NCI-H510A treated with DMSO at 0.1 percent for 48 hours (cell line): ENCODE results near the gene COQ3.
"Not testable (repeated sequence)": the region's sequence is repeated elsewhere in the genome, so short reads cannot be mapped to it uniquely, and the experiment has no call there.

Experiments
- DNase-seq: peaks from one replicate; lab custom pipeline; 2025; lab: John Stamatoyannopoulos, UW

The COQ3 gene

DNA sequence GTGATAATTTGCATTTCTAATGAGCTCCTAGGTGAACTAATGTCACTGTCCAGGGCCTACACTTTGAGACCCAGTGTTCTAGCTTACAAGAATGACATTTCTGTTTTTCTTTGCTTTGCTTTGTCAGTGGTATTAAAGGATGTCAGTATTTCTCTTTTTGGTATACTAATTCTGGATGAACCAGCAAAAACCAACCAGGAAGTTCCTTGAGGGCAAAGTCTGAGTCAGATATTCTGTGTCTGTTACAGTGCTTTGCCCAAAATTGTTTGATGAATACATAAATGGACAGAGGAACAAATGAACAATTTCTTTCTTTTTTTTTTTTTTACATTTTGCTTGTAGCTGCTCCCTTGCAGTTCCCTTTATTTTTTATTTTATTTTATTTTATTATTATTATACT lies 15.4 kb downstream of the COQ3 start:
- DNase-seq: no peak

DNA sequence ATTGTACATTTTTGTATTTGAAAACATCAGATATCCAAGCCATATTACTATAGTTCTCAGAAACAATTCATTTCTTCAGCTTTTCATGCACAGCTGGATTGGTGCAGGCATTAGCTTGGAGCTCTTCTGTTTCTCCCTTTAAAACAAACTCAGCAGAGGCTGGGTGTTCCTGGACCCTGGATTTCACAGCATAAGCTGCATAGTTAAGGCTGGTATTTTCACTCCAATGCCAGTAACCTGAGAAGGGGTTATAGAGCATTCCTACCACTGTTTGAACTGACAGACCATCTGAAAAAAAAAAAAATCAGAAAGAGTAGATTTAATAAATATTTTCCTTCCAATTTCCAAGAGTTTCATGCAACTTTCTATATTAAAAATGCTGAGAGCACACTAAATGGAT lies 24.5 kb downstream of the COQ3 start:
- no peak for DNase-seq

DNA sequence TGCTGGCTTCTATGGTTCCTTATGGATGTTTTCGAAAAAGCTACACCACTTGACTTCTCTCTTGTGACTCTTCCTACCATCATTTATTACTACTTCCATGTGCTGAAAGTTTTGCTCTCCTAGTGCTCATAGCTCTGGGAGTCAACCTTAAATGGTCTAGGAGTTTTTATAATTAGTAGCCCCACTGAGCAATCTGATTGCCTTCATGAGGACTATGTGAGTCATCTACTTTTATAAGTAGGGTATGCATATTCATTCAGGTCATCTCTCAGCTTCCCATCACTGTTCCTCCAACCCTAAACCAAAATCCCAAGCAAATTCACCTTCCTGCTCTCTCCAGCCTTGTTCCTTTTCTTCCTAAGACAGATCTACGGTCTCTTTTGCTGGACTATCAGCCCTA lies 27.1 kb downstream of the COQ3 start:
- DNase-seq: no peak

DNA sequence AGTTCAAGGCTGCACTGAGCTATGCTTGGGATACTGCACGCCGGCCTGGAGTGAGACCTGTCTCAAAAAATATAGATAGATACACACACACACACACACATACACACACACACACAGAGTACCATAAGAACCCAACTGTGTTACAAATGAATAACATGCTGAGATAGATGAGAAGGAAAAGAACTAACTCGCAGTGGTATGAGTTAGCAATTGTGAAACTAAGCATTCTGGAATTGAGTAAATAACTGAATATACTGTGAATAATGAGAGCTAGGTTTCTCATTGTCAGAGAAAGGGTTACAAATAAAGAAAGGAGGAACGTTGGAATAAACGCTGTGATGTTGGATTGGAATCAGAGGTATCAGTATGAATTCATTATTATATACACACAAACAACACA lies 30.0 kb downstream of the COQ3 start:
- DNase-seq: no peak

DNA sequence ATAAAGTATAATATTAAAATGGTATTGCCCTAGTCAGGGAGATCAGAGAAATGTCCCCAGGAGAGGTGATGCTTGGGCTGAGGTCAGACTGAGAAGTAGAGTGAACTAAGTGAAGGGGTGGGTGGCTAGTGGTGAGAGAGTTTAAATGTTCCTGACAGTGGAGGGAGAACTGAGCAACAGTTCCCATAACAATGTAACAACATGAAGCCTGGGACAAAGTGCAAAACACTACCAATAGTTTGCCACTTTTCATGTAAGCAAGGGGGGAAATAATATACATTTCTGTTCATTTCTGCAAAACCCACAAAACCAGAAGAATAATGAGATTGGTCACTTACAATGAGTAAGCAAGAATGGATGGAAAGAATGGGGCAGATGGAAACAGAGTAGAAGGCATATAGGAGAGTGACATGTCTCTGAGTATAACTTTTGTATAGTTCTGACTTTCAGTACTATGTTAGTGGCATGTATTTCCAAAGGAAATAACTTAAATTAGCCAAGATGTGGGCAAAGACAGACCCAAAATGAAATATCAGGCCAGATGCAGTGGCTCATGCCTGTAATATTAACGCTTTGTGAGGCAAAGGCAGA lies 31.2 kb downstream of the COQ3 start:
- DNase-seq: no peak

DNA sequence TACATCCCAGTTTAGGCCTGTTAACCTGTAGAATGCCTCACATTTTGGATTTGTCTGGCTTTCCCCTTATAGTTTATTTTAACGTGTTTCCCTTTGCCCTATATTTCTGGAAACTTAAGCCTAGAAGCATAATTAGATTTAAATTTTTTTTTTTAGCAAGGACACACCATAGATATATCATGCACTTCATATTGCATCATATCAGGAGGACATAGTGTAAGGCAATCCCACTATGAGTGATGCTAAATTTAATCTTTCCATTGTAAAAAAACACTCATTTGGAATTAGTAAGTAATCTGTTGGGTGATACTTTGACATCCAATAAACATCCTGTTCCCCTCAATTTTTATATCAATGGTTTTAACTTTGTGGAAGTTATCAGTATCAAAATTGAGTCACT lies 34.2 kb downstream of the COQ3 start:
- no peak for DNase-seq

DNA sequence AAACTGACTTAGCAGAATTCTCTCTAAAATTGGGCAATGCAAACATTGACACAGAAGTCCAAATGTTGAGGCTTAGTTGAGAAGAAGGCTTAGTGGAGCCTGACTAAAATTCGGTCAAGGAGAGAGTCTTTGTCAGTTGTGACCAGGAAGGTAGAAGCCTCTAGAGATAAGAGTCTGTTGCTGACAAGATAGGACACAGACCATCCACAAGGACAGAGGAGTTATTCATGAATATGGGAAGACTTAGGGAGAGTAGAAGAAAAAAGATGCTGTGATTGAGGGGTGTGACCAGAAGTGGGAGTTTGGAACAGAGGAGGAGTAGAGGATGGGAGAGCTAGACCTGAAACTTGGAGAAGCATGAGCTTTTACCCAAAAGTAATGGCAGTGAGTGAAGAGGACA lies 37.4 kb downstream of the COQ3 start:
- no peak for DNase-seq

DNA sequence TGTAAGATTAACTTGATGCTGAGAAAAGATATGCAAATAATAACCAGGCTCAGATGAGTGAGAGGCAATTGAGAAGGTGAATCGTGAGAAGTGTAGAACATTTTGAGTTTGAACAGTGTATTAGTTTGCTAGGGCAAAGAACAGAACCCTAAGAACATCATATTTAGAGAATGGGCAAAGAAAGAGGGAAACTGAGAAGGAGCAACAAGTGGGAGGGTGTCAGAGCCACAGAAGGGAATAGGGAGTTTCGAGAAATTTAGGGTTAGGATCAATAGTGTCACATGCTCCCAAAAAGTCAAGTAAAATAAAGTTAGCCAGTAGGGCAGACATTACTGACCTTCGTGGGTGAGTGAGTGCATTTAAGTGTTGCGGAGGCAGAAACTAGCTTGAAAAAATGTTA lies 39.0 kb downstream of the COQ3 start:
- no peak for DNase-seq

DNA sequence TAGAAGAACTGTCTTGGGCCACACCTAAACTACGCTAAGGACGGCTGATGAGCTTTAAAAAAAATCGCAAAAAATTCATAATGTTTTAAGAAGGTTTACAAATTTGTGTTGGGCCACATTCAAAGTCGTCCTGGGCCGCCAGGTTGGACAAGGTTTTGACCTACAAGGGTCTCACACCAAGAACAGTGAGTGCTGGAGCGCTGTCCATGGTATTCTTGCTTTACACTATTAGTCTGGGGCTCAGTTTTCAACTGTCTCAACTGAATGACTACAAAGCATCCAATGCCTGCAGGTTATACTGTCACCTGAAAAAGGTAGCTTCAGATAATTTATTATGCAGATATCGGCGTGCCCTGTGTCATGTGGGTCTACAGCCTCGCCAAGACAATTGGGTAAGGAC lies 40.9 kb downstream of the COQ3 start:
- DNase-seq: no peak

DNA sequence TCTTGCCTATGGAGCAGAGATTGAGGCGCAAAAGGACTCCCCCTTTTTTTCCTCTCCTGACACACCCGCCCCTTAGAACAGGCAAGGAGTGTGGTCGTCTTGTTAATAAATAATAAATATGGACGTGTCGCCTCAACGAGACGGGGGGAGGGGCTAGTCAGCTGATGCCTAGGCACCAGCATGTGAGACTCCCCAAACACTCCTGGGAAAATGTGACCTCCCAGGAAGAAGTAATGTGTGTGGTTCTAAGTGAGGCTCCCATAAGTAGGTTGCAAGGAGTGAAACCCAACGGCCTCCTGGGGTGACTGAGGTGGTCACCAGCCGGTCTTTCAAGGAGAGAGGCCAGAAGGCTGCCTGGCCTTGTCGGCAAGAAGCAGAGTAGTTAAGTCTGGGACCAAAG lies 43.4 kb downstream of the COQ3 start:
- peak; percentile 40 for DNase-seq

DNA sequence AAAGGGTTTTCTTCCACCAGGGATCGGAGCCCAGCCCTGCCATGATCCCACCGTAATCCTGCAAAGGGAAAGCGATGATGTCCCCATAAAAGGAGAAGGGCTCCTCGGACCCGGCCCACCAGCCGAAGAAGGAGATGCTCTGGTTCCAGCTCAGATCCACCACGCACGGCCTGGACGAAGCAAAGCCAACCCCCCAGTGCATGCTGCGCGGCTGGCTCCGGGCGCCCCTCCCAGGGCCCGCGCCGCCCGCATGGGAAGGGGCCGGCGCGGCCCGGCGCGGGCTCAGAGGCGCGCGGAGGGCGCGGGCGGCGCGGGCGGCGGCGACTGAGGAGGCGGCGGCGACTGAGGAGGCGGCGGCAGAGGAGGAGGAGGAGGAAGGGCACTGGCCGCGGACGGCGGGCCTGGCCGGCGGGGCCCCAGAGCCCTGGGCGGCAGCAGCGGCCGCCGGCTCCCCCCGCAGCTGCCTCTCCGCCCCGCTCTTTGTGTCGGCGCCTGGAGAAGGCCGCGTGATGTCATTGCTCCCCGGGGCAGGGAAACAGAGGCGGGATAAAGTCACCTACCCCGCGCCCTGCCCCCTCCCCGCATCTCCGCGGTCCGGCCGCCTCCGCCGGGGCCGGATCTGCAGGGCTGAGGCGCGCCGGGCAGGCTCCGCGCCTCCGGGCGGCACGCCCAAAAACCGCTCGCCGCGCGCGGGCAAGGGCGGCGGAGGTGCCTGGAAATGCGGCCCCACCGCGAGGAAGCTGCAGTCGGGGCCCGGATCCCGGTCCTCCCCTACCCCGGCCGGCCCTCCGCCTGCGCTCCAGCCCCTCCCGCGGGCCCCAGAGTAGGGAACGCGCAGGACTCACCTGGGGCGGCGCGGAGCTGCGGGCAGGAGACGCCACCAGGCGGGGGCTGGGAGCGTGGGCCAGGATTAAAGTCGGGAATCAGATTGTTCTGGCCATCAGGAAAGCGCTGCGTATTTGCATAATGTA lies 44.5 kb downstream of the COQ3 start, which contains the start of gene FAXC:
TSS of gene FAXC (minus strand) at position 504 of the 971 bp plus-strand sequence. CDS start at position 202, 302 bp downstream.
- DNase-seq: peak; percentile 46

DNA sequence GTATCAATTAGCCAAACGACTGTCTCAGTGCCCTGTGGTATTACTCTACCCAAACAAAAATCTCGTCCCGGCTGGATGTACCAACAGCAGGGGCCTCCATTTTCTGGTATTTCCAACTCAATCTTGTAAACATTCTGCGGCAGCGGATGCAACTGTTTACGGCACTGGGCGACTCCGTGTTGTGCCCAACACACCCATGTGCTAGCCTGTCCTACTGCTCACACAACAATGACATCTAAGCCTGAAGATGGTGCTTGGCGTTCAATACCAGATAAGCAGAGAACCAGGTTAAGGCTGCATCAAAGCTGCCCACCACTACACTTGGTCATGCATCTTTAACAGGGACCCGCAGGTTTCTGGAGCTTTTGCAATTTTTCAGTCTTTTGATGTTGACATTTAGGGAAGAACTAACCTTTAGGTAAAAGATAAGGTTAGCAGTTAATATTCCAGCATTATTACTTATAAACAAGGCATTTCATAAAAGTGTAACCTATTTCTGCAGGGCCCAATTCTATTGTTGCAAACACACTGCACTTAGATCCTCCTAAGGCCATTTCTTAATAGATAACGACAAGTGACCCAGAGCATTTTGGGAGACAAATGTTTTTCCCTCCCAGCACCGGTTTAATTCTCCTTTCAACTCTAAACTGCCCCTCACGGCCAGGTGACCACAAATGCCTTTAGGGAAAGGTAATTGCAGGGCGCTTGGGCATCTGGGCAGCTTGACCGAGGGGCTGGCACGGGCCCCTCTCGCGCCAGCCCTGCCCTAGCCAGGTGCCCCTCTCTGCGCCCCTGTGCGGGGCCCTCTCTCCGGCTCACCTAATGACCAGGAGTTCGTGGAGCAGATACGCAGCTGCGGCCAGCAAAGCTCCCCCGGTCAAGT lies 45.5 kb downstream of the COQ3 start:
- peak; percentile 12 for DNase-seq

DNA sequence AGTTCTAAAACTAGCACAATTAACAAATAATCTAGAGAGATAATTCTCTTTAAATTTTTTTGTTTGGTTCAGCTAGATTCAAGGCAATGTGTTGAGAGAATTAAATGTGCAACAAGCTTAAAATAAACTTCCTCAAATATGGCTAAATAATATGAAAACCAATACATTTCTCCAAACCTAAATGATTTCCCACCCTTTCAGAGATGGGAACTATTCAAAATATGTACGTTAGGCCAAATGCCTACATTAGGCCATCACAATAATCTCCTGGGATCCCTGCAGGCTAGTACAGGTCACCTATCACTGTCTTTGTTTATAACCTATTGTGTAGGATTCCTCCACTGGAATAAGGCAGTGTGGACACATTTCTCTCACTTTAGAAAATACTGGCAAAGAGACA lies 46.2 kb downstream of the COQ3 start:
- peak; percentile 30 for DNase-seq

DNA sequence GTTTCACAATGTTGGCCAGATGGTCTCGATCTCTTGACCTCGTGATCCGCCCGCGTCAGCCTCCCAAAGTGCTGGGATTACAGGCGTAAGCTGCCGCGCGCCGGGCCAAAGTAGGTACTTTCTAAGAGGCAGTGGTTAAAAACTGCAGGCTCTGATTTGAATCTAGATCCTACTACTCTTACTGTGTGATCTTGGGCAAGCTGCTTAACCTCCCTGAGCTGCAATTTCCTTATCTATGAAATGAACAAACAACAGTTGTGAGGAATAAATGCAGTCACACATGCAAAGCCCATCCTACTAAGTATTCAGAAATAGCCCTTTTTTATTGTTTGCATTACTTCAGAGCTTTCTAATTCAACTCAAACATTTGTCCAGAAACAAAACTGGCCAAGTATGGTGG lies 47.4 kb downstream of the COQ3 start:
- DNase-seq: no peak

DNA sequence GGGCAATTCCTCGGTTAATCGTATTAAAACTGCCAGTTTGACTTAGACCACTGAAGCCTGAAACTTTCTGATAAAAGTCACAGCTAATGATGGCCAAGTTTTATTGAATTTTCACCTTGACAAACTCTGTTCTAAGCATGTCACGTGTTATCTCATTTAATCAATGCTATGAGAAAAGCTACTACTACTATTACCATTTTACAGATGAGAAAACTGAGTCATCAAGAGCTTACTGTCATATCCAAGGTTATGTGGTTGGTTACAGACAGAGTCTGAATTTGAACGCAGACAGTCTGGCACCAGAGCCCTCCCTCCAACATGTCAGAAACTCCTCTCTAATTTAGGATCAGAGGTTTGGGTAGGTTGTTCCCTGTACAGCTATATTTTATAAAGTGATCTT lies 48.8 kb downstream of the COQ3 start:
- DNase-seq: no peak

DNA sequence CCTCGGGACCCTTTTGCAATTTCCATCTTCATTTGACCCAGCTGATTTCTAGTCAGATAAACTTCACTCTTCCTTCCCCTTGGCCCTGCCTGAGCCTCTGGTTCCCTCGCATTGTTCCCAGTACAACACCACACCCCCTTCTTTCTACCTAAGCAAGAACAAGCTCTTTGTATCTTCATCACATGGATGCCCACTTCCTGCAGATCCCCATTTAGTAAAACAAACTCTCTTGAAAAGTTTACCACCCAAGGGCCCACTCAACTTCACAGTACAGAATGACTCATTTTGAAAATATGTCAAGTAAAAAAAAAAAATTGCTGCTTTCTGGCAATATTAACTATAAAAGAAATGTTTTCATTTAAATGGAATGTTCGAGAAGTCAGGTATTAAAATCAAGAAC lies 49.7 kb downstream of the COQ3 start:
- no peak for DNase-seq

DNA sequence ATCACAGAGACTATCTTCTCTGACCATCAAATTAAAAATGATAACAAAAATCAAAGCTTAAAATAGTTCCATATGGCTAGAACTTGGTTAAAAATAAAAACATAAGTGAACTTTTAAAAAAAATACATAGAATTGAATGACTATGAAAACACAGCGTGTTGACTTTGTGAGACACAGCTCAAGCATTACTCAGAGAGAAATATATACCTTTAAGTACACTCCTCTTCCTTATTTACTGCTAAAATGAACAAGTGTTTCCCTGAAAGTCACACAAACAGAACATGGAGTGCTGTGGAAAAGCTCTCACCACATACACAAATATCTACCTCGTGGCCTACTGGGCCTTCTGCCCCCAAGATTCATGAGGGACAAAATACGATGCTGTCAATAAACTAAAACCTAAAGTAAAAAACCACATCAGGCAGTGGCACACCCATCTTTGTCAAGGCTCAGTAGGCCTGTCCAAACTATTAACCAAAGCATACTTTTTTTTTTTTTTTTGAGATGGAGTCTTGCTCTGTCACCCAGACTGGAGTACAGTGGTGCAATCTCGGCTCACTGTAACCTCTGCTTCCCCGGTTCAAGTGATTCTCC lies 52.0 kb downstream of the COQ3 start:
- no peak for DNase-seq

DNA sequence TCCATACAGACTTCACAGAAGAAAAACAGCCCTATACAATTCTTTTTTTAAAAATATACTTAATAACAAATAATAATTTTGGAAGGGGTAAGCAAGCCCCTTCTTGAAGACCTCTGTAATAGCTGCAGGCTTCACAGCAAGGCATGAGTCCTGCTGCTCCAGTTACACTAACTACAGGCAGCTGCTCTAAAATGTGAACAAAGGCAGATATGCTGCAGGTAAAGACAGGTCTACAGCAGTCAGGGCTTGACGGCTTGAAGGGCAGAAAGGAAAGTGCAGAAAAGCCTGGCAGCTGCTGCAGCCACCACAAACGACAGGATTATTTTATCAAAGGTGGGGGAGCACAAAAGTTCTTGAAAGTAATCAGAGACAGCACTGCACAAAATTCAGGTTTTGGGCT lies 55.8 kb downstream of the COQ3 start:
- DNase-seq: no peak

DNA sequence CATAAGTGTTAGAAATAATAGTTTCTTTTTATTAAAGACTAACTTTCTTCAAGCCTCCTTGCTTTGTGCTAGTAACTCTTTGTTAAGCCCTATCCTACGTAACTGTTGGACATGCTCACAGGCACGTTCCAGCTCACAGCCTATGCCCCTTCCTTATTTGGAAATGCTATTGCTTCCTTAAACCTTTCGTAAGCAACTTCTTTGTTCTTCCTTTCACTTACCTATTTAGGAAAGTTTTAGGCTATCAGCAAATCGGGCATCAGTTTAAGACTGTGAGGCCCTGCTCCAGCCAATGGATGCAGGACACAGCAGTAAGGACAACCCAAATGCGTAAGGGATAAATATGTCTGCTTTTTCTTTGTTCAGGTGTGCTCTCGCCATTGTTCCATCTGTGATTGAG lies 58.7 kb downstream of the COQ3 start:
- not testable (repeated sequence) for DNase-seq

DNA sequence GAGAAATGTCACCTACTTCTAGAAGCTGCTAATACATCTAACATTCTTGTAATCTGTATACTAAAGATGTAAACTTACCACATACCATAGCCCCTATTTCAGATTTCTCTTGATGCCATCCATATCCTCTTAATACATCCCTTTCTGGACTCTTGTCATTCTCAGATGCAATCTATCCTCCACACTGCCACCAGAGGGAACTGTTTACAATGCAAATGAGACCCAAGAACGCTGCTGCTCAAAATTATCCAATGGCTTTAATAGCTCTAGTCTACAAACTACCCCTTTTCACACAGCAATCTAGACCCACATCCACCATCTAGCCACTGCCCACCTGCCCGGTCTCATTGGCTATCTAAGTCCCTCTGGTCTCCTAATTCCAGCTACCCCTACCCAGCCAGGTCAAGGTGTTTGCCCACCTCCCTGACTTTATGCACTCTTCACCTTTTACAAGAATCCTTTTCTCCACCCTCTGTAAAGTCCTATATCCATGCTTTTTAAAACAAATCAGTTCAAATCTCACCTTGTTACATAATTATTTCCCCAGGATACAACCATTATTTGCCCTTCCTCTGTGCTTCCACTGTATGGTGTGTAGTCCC lies 59.4 kb downstream of the COQ3 start:
- DNase-seq: peak; percentile 48

DNA sequence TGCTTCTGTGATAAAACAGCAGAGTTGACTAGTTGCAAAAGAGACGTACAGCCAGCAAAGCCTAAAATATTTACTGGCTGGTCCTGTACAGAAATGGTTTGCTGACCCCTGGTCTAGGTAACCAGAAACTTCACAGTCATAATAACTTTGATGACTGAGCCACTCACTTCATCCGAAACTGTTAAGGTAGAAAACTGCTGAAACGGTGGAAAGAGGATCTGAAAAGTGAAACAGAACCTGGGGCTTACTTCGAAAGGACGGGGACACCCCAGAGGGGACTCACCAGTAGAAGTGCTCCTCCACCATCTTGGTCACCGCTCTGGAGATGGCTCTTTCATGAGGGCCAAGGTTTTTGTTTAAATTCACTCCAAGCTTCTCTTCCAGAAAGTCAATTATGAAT lies 60.9 kb downstream of the COQ3 start:
- DNase-seq: no peak

DNA sequence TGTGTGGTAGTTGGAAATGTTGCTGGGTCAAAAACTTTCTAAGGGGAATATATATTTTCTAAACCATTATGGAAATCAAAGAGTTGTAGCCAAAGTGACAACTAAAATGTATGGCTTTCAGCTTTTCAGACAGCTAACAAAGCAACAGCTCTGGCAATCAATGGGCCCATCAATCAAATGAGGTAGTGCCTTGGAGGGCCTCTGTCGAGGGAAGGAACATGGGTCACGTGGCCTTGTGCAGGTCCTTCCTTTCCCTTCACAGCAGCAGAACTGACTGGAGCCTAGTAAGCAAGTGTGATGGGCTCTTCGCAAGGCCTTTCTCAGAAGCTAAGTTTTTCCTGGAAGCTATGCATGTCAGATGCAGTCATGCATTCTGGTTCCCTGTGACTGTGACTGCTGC lies 62.5 kb downstream of the COQ3 start:
- DNase-seq: no peak
